OCI-M2 (cell line): Measurements from ENCODE around the gene GPC6.
"Not testable (repeated sequence)": the region's sequence is repeated elsewhere in the genome, so short reads cannot be mapped to it uniquely, and the experiment has no call there.

Experiments used
- DNase-seq: peaks from one replicate; lab custom pipeline; 2025; ENCODE audit not compliant: unreplicated experiment; lab: John Stamatoyannopoulos, UW

GPC6 gene

DNA sequence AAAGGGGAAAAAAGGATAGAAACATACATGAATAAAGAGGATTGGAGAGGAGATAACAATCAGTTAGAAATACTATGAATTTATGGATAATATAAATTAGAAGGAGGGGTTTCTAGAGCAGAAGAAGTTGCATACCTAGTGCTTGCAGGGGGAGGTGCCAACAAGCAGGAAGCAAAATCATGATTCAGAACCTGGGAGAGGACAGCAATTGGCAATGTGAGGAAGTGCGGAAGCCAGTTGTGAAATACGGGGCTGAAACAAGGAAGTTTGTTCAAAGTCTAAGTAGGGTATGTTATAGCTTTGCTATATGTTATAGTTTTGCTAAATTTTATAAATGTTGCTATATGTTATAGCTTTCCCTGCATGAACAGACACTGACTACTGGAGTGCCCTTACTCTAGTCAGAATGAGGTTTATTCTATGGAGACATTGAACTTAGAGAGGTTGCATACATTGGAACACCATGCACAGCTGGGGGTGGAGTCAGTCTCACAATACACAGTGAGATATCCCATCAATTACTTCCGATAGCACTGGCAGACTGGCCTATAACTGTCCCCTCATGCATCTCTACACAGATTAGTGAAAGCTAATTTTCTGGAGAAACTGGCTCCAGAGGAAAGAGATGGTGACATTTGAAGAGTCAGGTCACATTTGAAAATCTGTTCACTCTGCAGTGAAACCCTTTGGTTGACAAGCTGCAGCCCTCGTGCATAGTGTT lies 92.1 kb downstream of the GPC6 start:
- no peak for DNase-seq

DNA sequence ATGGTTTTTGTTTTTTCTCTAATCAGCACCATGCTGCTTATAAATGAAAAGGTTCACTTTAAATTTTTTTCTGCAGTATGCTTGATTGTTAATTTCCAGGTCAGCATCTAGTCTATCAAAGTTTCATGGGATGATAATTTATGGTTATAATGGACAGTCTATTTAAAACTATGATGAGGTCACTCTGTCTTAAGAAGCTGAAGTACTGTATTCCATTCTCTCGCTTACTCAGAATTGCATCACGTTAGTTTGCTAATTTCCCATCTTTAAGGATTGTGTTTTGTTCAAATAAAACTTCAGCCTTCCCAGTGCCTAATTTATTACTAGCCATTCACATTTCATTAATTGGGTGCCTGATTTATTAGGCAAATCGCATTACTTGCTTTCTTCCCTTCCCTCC lies 94.3 kb downstream of the GPC6 start:
- DNase-seq: no peak

DNA sequence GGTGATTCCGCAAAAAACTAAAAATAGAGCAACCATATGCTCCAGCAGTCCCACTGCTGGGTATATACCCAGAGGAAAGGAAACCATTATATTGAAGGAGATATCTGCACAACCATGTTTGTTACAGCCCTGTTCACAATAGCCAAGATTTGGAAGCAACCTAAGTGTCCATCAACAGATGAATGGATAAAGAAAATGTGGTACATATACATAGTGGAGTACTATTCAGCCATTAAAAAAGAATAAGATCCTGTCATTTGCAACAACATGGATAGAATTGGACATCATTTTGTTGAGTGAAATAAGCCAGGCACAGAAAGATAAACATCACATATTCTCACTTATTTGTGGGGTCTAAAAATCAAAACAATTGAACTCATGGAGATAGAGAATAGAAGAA lies 97.3 kb downstream of the GPC6 start:
- not testable (repeated sequence) for DNase-seq

DNA sequence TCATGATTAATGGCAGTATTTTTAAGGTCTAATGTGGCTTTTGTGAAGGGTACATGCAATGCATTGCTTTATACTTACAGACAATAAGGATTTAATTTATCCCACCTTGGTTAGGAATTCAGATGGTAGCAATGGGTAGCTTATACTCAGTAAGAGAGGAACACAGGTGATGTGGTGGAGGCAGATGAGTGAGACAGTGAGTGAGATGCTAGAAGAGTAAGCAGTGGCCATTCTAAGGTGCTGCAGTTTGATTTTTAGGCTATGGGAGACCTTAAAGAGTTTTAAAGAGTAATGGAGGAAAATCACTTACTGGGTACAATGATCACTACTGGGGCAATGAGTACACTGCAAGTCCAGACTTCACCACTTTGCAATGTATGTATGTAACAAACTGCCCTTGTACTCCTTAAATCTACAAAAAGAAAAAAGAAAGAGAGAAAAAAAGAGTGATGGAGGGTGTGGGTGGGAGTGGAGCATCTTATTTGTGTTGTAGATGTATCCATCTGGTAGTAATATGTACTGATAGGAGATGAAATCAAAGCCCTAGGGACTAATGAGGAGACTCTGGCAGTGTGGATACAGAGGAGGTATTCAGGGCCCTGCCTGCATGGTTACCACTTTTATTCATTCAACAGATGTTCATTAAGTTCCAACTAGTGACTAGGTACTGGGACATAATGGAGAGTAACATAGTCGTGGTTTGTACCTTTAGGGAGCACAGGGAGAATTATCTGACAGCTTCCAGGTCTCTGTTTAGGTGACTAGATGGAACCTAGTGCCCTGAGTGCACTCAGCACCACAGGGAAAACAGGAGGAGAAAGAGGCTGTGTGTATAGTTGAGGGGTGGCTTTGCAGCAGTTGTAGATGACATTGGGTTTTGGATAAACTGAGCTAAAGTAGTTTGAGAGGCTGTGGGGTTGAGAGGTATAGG lies 99.0 kb downstream of the GPC6 start:
- no peak for DNase-seq

DNA sequence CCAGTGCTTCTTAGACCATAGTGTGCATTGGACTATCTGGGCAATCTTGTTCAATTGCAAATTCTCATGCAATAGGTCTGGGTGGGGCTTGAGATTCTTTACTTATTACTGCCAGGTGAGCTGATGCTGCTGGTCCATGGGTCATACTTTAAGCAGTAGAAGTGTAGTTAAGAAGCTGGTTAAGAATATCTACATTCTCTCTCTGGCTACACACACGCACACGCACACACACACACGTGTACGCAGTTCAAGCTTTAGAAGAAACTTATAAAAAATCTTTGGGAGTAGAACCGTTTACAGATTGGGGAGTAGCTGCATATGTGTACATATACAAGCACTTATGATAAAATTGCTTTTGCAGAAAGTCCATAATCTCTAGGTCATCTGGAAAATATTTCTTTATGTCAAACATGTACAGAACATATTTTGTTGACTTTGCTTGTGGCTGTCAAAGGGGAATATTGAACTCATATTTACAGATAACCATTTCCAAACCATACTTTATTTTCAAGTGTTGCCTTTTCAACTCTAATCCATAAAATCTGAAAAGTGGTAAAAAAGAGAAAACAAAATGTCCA lies 99.7 kb downstream of the GPC6 start:
- no peak for DNase-seq

DNA sequence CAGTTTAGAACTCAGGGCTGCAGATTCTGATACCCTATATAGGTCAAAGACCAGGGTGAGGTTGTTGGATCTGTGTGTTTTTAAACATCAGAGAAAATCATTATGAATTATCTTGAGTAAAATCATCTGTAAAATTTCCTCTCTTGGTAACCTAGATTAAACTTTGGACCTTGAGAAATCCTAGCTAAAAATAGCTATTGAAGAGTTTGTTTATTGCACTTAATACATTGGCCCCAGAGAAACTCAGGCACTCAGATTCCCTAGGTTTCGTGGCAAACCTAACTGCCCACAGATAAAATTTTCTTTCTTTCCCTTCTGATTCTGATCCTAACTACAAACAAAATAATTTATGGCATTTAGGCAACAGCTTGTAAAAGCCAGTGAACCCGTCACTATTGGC lies 102.3 kb downstream of the GPC6 start:
- no peak for DNase-seq

DNA sequence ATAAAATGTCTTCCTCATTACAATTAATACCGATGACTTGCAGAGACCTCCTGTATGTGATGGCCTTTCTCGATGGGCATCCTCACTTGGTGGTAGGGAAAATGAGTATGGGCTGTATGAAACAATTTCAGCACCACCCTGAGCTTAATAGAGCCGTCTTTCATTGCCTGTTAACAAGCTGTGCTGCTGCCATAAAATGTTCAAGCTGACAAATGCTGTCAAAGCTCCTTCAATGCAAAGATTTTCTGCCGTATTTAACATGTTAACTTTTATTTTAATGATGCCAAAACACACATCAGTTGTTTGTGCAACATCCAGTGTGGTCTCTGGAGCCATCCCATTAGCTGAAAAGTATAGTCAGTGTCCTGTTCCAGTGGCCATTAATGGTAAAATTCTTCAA lies 110.1 kb downstream of the GPC6 start:
- DNase-seq: no peak

DNA sequence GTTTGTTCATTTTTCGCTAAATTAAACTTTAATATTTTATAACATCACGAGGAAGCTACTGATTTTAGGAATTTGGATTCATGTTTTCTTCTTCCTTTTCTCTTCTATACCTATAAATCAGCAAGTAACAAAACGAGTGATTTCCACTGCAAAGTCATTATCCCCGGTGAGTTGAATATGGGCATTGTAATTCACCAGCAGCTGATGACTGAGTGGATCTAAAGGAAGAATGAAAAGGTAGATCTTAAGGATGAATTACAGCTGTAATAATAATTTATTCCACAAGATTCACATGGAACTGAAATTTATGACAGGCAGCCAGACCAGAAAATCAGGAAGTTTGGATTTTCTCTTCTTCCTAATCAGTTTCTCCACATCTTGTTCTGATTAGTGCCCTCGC lies 111.4 kb downstream of the GPC6 start:
- DNase-seq: no peak

DNA sequence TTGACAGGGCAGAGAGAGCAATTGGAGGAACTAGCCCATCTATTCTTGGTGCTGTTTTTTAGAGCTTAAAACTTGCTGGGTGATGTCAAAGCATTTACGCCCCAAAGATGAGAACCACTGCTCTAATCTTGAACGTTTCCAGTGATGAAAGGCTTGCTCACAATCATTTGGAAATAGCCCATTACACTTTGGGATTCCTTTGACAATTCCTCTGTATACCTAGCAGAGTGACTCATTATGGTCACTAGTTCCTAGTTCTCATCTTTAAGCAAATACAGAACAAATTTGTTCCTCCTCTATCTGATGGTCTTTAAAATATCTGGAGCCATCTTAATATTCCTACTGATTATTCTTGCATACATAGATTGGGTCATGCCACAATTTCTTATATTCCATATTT lies 112.3 kb downstream of the GPC6 start:
- no peak for DNase-seq

DNA sequence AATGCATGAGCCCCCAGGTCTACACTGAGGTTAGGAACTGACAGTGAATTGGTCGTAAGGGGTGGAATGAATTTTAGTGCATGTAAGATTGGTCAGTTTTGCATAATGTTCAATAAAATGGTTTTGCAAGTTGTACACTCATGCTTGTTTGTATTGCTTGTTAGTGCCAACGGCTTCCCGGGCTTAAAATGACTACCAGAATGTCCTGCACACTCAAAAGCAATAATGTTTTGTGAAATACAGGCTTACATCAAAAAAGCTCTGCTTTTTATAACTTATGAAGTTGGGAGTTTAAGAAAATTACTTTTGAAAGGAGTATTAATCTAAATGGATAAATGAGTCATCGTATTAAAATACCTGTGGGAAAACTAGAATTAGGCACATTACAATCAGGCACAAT lies 112.9 kb downstream of the GPC6 start:
- DNase-seq: no peak

DNA sequence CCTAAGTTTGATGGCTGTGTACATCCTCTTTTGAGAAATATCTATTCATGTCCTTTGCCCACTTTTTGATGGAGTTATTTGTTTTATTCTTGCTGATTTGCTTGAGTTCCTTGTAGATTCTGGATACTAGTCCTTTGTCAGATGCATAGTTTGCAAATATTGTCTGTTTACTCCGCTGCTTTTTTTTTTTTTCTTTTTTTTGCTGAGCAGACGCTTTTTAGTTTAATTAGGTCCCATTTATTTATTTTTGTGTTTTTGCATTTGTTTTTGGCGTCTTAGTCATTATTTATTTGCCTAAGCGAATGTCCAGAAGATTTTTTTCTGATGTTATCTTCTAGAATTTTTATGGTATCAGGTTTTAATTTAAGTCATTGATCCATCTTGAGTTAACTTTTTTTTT lies 114.9 kb downstream of the GPC6 start:
- no peak for DNase-seq

DNA sequence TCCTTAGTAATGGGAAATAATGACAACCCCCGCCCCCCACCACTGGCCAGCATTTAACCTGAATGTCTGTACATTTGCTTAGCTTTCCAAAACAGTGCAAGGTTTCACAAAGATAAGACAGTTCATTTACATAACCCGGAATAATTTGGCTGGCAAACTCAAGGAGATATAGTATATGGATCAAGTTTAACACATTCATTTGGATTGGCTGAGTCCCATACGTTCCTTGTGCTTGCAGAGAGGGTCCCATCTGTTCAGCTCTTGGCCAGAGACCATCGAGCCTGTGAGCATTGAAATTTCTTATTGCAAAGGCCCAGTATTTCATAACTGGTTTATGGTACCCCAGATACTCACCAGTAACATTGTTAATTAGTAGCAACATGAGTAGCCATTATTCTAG lies 116.5 kb downstream of the GPC6 start:
- no peak for DNase-seq

DNA sequence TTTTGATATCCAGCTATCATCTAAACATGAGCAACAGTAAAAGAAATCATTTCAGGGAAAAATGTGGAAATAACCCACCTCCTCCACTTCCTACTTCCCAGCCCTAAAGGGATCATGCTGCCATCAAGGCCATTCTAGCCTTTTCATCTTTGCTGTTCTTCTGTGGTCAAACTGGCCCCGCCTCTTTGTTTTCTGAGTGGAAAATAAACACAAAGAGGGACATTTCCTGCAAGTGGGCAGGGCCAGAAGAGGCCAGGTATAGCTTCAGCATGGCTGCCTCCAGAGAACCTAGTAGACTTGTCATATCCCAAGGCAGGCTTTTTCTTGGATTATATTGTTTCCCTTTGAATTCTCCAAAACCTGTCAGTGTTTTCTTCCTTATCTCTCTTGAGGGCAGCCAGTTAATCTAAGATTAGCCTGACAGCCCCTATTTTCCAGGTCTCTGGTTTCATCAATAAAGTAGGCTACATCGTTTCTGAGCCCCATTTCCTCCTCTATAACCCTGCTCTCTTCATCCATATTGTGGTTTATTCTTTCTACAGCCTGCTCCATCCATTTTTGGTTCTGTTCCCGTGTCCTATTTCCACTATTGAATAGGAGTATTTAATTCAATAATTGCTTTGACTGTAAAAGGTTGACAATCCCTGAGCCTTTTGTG lies 117.6 kb downstream of the GPC6 start:
- DNase-seq: no peak

DNA sequence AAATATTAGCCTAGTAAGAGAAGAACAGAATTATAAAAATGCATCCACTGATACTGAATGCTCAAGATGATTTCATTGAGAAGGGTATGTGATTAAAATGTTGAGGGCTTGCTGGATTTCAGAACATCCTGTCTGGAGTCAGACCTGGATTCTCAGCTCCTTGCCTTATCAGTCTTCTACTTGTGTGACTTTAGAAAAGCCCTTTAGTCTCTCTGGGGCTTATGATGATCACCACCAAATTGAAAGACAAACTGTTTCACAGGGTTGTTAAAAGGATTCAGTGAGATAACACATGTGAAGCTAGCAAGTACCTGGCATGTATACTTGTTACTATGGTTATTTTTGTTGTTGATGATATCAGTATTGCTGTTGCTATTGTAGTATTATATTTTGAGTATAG lies 118.4 kb downstream of the GPC6 start:
- DNase-seq: no peak

DNA sequence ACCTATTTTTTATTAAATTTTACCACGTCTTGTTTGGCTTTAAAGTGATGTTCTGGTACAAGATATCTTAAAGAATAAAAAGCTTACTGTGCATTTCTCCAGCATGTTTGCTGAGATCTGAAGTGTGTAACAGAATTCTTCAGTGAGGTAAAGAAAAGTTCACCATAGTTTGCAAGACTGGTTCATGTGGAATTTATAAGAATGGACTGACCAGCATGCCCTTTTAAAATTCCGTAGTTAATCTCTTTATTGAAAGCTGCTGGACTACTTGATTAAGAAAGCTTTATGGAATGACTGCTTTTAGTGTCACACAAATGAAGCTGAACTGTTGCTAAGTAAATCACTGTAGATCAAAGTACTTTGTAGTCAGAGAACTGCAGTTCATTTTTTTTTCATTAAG lies 119.2 kb downstream of the GPC6 start:
- no peak for DNase-seq

DNA sequence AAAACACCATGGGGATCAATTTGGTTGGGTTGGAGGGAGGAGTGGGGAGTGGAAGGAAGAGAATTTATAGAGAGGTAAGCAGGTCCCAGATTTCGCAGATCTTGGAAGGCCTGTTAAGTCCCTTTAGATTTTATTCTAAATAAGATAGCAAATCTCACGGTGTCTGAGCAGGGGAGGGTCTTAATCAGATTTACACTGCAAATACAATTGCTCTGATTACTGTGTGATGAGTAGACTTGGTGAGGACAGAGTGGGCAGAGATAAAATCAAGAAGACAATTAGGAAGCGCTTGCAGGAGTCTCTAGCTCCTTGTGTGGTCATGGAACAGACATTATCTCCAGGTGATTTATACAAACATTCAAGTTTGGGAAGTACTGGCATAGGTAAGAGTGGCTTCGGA lies 126.0 kb downstream of the GPC6 start:
- no peak for DNase-seq

DNA sequence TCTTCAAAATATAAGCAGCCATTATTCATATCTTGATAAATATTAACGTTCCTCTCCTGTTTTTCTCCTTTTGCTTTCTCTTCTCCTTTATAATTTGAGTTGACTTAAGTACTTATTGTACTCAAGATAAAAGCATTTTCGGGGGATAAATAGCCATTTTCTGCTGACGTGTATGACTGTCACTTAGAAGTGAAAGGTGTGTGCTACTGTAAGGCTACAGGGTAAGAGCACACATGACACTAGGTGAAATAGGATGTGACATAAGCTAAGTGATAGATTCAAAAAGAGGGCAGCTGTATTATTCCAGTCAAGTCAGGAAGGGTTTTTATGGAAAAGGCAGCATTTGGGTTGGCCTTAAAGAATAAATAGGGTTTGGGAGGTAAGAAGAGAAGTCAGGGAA lies 128.5 kb downstream of the GPC6 start:
- no peak for DNase-seq

DNA sequence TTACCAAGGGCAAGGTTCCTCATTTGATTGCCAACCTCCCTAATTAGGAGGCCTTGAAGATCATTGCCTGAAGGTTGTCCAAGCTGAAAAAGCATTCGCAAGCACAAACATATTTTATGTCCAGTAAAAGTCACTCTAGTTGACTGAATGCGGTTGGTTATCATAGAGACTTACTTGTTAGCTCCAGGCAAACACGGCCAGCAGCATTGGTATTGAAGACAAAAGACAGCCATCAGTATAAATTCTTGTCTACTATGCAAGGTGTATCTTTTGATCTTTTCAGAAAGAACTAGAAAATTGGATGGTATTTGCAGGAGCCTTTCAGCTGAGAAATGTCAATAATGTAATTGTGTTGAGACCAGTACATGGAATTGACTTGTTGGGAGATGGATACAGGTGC lies 129.9 kb downstream of the GPC6 start:
- DNase-seq: no peak

DNA sequence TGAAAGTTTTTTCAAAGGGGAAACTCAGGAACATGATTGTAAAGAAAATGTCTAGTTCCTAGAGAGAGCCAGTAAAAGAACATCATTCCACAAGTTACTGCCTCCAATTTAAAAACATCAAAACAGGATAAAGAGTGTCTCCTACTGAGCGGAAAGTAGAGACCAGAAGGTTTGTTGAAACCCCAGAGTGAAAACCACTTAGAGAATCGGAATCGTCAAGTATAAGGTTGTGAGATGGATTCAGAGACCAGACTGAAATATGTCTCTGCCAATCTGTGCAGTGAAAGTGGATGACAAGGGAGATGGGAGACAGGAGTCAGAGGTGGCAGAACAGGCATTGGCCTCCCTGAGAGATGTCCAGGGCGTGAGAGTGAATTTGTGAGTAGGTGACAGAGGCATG lies 133.4 kb downstream of the GPC6 start:
- DNase-seq: no peak

DNA sequence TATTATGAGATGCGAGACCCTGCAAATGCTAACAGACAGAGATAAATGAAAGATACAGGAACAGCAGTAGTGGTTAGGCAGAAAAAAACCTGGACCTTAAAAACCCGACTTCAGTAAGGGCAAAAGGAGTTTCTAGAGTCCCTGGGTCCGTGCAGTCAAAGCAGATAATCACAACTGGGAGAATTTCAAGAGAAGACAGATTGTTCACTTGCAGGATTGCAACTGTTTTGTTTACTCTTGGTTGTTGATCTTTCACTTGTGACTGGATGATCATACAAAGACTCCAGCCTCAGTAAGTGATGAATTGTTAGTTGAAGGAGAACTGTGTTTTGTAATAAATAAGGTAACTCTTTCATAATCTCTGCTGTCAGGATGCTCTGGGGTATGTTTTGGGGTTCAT lies 135.1 kb downstream of the GPC6 start:
- DNase-seq: no peak

DNA sequence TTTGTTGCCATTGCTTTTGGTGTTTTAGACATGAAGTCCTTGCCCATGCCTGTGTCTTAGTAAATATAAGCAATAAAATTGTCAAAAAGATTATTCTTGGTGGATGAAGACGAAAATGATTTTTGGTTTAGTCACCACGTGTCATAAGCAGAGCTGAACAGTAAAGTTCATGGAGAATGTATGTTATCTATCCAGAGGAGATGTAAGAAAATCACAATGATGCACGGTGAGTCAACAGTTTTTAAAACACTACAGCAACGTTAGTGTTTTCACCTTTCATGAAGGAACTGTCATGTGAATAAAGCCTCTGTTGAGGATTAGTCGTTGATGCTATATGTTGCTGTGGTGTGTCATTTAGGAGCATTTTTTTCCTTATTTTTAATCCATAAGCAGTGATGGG lies 137.6 kb downstream of the GPC6 start:
- DNase-seq: no peak

DNA sequence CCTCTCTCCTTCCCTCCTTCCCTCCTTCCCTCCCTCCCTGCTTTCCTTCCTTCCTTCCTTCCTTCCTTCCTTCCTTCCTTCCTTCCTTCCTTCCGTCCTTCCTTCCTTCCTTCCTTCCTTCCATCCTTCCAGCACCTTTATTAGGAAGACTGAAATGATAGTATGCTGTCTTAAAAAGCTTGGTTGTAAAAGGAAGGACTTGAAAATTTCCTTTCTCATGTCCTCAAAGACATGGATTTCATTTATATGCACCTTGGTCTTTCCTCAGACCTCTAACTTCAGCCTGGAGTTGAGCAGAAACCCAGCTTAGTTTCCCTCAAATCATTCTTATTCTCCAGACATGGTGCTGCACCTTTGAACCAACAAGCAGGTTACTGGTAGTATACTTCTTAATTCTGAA lies 141.7 kb downstream of the GPC6 start:
- DNase-seq: no peak
